HG03469 (cell line): ENCODE results near the gene CCDC85C.

Source experiments
- ATAC-seq: cut with Tn5 transposase; IDR thresholded peaks from one replicate; pipeline ENCODE4 v1.9.1; 2021; ENCODE audit warnings: mild to moderate bottlenecking, moderate library complexity, moderate number of reproducible peaks; ENCODE audit not compliant: unreplicated experiment

Gene CCDC85C

DNA sequence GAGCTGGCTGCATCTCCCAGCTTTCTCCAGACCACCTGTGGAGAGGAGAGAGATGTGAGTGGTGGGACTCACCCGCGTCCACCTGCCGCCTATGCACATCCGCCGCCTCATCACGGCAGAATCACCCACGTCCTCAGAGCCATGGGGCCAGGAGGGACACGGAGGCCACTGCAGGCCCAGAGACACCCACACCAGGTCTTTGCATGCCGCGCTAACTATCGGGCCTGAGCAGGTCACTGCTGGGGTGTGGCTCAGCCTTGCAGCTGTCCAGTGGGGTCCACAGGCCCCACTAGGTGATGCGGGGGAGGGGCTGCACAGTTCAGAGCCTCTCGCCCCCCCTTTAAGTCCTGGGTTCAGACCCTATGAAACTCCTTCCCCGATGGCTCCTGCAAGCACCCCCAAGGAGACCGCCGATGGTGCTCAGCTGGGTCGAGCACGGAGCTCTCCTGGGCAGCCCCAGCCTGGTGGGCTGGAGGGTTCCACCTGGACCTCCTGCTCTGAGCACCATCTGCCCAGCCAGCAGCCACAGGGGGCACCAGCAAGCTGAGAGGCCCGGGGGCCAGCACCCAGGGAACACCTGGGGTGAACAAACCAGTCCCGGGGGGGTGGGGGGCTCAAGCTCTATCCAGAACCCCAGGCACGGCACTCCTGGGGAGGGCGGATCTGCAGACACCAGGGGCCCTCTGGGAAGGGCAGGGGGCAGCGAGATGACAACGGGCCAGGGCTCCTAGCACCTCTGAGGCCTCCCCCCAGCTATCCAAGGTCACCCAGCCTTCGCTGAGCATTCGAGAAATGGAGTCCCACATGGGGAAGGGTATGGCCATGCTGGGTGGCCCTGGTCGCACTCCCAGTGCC is 88.5 kb downstream of the CCDC85C start:
- no peak for ATAC-seq

DNA sequence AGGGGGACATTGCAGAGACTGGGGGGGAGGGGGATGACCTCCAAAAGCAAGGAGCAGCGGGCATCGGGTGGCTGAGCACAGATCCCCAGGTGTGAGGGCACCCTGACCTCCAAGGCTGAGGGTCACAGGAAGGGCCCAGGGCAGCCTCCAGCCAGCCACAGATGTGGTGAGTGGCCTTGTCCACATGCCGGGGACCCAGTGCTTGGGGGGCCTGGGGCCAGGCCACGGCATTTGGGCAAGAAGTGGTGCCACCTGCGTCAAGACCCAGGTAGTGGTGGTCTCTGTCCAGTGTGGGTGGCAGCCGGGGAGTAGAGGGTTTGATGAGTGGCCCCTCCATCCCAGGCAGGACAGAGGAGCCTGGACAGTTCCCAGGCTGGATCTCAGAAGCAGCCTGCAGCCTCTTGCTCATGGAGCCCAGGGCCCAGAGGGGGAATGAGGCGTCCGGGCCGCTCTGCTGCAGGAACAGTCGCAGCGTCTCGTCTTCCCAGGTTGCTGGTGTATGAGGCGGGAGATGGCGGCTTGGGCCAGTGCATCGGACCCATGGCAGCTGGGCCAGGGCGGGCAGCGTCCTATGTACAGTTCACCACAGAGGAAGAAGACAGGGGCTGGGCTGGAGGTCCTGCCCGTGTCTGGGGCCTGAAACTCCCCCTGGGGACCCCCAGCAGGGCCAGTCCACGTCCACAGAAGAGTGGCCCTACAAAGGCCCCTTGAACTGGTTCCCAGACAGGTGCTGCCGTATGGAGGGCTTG is 89.3 kb downstream of the CCDC85C start:
- ATAC-seq = no peak

DNA sequence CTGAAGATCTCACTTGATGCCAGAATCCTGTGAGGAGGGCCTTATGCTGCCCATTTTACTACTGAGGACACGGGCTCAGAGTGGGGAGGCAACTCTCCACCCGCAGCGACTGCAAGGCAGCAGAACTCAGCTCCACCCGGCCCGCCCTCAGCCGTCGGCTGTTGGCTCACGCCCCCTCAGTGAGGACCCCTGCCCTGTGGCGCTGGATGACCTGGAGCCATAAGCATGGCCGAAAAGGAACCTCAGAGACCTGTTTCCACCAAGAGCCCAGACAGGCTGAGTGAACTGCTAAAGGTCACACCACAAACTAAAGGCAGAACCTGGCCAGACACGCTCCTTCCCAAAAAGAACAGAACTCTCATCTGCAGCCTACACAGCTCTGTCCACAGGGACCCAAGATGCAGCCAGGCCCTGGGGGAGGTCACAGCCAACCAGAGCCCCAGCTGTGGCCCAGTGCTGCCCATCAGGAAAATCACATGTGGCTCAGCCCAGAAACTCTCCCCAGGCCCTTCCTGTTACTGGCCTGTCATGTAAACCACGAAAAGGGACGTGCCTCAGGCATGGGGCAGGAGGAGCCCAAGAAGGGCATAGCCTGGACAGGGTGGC is 90.0 kb downstream of the CCDC85C start:
- no peak for ATAC-seq

DNA sequence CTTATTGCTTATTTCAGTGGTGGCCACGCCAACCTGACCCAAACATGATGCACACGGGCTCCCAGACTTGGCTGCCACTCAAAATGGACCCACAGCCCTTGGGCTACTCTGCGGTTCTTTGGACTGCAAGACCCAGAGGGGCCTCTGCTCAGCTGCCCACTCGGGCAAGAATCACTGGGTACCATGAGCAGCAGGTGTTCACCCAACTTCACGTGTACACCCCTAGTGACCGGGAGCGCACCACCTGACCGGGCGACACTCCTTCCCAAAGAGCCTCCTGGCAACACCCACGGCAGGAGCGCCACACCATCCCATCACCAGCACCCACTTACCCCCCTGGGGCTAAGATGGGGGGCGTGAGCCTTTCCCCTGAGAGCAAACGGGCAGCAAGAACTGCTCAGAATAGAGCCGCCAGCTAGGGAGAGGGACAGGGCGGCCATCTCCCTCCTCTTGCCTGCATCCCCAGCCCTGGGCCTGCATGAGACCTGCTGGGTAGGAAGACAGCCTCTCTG is 90.8 kb downstream of the CCDC85C start:
- ATAC-seq = no peak

DNA sequence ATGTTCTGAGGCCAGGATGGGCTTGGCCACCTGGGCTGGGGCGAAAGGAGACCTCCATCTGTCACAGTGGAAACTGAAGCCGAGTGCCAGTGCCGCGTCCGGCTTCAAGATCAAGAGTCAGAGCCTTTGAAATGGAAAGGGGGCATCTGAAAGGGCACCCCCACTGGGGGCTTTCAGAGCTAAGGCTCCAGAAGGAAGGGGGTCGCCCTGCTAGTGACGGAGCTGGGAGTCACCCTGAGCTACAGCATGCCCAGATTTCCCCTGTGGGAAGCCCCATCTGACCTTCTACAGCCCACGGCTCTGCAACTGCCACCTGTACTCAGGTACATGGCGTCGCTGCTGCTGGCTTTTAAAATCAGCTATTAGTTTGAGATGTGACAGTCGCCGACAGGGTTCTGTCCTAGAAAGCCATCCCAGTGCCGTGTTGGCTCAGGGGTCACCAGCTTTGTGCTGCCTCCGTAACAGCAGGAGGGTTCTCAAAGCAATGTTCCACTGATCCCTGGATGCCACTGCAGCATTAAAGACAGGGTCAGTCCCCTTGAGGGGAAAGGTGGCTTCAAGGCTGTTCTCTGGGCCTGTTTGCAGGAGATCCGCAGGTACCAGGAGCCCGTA is 91.3 kb downstream of the CCDC85C start:
- no peak for ATAC-seq

DNA sequence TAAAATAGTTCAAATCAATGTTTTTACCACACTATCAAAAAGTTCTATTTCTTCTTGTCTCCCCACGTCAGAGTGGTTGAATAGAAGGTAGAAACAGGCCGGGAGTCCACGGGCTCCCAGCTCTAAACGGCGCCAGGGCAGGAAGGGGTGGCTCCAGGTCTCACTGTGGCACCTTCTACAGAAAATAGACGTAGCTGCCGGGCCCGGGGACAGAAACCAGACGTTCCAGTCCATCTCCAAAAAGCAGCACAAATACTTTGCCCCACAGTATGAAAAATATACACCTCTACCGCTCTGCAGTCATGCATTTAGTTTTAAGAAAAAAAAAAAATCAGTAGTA is 91.9 kb downstream of the CCDC85C start:
- ATAC-seq = no peak

DNA sequence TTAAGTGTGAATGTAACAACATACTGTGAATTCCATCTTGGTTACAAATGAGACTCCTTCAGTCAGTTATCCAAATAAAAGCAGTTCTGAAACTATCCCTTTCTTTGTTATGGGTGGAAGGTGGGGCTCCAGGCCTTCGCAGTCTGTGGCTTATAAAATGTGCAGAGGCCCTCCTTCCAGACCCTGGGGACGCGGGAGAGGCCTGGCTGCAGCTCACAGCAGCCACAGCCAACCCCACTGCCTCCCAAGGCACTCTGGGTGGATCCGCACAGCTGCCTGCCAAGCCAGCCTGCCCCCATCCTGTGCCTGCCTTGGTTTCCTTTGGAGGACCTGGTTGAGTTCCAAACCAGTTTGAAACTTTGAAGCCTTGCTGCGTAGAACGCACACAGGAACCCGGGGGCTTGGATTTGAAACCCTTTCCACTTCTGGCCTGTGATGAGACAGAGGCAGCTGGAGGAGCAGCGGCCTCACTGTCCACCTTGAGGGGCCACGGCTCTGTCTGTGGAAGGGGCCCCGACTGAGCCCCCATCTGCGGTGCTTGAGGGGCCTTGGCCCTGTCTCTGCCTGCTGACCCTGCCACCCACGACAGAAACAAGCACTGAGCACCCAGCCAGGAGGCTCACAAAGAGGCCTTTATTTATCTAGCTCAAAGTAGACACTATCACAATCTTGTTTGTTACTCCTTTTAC is 92.4 kb downstream of the CCDC85C start:
- ATAC-seq = no peak

DNA sequence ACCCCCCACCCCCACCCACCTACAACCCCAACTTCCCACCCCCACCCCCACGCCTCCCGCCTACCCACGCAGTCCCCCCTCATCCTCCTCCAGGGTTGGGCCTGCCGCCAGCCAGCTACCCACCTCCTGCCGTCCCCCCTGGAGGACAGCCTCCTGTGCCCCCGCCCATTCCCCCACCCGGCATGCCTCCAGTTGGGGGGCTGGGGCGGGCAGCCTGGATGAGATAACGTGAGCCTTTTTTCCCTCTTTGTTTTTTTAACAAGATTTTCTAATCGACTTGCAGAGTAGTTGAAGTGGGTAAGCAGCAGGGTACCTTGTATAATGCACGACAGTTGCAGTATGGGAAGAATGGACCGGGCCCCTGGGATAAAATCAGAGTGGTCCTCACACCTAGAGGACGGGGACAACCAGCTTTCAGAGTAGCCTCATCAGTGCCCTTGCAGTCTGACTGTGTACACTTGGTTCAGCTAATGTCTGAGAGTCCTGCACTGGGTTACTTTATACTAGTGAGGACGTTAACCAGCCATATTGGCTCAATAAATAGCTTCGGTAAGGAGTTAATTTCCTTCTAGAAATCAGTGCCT is 93.4 kb downstream of the CCDC85C start:
- ATAC-seq = no peak

DNA sequence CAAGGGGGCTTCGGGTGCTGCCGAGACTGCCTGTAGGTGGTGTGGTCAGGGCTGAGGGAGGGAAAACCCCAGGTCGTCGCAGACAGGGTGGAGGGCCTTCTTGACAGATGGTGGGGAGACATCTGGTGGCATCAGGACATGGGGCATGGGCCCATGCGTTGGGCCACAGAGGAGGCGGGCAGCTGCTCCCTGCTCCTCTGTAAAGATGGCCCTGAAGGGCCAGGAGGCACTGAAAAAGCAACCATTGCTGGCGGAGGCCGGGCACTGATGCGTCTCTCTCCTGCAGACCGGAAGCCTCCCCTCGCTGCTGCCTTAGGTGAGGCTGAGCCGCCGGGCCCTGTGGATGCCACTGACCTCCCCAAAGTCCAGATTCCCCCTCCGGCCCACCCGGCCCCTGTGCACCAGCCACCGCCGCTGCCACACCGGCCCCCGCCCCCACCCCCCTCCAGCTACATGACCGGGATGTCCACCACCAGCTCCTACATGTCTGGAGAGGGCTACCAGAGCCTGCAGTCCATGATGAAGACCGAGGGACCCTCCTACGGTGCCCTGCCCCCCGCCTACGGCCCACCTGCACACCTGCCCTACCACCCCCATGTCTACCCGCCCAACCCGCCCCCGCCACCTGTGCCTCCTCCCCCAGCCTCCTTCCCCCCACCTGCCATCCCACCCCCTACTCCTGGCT is 94.0 kb downstream of the CCDC85C start:
- no peak for ATAC-seq

DNA sequence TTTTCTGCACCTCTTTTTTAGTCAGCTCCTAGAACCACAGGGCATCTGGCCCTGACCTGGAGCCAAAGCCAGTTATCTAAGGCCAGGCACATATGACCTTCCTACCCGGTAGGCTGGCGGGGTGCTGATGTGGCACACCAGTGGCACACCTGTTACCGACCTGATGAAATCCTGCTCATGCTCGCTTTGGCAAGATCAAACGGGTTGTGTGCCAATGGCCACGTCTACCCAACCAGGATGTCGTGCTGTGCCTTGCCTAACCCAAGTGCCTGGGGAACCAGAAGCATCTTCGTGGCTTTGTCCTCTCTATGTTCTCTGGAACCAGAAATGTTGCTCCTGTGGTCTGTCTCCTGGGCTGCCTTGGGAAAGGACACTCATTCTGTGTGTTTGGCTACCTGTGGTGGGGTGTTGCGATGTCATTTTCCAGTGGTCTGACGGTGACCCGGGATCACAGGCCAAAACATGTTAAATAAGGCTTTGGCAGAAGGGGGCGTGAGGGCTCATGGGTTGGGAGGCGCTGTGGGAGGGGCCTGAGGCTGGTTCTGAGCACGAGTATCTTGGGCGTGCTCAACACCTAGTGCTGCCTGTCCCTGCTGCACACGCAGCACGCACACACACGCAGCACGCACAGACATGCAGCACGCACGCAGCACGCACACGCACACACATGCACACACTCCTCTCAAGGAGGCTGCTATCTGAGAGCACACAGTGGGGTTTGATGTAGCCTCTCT is 94.9 kb downstream of the CCDC85C start:
- ATAC-seq = no peak

DNA sequence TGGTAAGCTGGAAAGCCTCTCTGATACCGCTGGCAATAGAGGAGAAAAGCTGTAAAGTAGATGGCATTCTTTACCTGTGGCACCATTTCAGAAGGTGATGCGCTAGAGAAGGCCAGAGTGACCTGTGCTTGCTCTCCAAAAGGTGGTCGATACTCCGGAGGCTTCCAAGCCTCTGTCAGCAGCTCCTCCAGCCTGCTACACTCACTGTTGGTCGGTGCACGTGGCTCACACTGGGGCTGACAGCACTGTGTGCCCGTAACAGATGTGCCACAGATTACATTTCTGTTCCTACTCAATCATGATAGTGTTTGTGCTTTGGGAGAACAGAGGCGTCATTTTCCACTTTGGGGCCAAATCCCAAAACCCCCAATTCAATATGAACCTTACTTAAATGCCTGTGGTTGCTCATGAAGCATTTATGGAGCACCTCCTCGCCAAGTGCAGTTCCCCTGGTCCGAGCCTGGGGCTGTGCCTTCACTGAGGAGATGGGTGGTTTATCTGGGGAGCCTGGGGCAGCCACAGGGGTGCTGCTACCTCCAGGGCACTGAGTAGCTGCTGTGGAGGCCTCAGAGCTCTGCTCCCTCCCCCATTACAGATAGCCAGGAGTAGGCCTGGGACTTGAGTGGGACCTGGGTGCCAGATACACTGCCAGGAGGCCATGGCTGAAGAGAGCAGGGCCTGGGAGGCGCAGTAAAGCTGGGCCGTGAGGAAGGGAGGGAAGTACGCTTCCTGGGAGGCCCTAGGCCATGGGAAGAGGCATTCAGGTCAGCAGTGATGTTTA is 96.0 kb downstream of the CCDC85C start:
- ATAC-seq = no peak

DNA sequence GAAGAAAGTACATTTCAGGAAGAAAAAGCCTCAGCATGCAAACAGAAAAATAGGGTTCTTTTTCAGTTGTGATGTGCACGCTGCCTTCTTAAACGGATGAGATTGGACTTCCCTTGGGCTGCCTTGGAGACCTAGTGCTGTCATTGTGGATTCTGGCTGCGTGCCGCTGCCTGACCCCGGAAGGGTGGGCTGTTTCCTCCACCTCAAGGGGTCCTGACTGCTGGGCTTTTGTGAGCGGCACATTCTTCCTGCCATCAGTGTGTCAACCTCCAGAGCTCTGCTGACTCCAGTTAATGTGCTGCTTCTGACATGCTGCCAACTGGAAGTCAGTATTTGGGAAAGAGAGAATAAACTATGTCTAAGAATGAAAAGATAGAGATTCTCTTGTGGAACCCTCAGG is 97.7 kb downstream of the CCDC85C start:
- no peak for ATAC-seq

DNA sequence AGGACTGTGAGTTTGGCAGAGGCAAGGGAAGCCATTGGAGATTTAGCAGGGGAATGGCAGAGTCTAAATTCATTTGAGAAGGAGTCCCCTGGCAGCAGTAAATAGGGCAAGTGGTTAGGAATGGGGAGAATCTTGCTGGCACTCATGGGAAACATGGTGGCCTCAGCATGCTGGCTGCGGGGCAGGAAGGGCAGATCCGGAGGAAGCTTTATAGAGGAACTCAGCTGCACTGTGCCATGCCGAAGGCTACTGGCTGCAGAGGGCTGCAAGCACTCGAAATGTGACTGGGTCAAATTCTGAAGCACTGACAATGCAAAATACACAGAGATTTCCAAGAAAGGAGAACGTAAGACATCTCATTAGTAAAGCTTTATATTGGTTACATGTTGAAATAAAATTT is 98.9 kb downstream of the CCDC85C start:
- ATAC-seq = no peak

DNA sequence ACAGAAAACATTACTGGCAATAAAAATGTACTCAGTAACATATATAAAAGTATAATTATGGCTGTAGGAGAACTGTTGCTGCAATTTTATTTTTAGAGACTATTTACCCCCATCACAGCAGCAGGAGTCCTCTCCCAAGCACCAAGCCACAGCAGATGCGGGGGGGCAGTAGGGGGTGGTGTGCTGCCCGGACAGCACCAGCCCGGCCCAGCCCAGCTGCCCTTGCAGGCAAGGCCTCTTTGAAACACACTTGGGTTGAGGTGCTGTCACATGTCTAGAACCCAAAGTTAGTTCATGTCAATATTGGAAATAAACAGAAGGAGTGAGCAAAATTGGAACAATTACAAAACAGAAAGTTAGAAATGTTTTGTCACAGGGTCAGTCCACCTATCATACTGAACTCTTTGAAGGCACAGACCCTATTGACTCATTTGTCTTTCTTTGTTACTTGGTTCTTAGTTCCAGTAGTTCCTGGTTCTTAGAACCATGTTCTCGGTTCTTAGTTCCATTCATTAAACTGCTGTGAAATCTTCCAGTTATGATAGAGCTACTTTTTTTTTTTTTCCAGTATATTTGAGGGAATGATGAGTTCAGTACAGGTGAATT is 100.1 kb downstream of the CCDC85C start:
- no peak for ATAC-seq

DNA sequence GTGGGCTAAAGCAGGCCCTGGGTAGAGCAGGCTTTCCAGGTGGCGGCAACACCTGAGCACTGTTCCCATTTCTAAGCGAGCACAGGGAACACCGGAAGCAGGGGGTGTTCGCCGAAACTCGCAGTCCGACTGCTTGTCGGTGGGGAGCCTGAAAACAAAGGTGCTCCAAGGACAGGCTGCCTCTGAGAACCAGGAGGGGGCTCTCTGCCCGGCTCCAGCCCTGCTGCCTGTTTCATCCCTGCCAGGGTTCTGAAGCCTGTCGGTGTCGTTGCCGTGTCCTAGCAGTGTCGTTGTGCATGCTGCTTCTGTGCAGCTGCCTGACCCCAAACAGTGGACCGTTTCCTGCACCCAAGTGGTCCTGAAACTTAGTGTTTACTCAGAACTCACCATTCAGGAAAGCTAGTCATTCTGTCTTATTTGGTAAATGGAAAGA is 101.0 kb downstream of the CCDC85C start:
- ATAC-seq = no peak

DNA sequence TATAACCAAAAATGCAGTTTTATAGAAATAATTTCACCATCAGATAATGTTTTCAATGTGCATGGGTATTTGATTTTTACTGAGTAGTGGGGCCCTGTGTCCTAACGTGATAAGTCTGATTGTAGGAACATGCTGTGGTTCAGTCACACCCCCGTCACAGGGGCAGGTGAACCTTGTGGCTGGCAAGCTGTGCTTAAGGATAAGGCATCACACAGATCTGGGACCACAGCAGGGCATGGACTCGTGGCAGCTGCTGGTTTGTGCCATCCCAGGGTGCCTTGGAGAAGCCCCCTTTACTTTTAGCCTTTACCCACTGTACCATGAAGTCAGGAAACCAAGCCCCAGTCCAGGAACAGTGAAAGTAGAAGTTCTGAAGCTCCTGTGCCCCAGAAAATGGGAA is 106.1 kb downstream of the CCDC85C start:
- no peak for ATAC-seq

DNA sequence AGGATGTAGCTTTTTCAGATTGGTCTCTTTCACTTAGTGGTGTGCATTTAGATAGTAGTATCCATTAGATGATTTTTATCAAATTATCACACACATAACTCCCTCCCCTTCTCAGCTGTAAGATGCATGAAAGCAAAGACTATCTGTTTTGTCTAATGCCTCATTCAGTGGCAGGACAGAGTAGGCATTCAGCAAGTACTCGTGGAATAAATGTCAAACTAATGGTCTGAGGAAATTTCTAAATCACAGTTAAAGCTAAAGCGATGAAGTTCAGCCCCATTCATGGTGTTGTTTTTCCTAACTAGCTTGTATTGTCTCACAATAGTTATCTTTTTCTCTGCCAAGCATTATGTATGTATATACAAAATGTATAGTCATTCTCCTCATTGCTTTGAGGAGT is 106.7 kb downstream of the CCDC85C start:
- ATAC-seq = no peak

DNA sequence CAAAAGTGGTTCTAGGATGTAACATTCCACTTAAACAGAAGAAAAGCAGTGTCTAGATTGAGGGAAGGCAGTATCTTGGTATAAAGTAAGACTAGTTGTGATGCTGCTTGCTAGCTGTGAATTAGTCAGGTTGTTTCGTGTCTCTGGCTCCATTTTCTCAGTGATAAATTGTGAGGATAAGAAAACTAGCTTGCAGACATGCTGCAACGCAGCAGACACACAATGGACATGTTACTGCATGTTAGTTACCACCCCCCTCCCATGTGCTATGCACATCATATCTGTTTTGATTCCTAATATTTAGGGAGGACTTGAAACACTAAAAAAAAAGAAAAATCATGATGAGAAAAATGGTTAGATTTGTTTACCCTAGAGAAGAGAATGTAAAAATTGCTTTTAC is 119.9 kb downstream of the CCDC85C start:
- no peak for ATAC-seq
